Measurements from ENCODE around the gene CFDP1. TPM values are rescaled to one million over a fixed set of nuclear protein-coding genes. Genes with fewer than 3 reads are reported as not detected.

The CFDP1 gene
- polyA plus RNA-seq, 2 of the 4 experiments (the other 2 are of a cell fraction), result 70.2 to 72.8 TPM

DNA sequence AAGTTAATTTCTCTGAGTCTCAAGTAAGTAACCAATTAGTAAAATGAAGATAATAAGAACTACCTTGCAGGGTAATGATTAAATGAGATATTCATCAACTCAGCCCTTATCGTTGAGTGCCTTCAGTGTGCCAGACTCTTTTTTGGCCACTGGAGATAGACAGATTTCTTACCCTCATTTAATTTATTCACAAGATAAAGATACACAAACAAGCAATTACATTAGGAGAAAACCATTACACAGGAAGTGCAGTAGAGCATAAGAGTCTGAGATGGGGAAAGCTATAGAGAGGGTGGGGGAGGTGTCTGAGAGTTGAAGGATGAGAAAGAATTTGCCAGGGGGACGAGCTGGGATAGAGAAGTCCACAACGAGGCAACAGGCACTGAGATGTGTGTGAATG lies 109.4 kb downstream of the CFDP1 start:
- DNase-seq (ENCODE audit: low read depth in 1 of 2, low spot score in 1 of 2) (no peak), FAIRE-seq (no peak), ATAC-seq (no peak)
- no peaks in the 10 kb centered on the region for H3K9me3 ChIP-seq
- H3K4me1 ChIP-seq, result no peaks in the 10 kb centered on the region
- no peak overlapping the region for H3K27ac ChIP-seq
- no peak overlapping the region for H3K4me3 ChIP-seq
- TF ChIP-seq POLR2A (IDR thresholded peaks at IDR 0.05; ENCODE audit: low read length) (no peak), EHF (CRISPR knock-in tag; IDR thresholded peaks at IDR 0.05) (no peak), ZC3H11A (IDR thresholded peaks at IDR 0.05) (no peak), EP300 (IDR thresholded peaks at IDR 0.05) (no peak), RARB (CRISPR knock-in tag; IDR thresholded peaks at IDR 0.05) (no peak), HOXA7 (CRISPR knock-in tag; IDR thresholded peaks at IDR 0.05) (no peak), ZFP36 (IDR thresholded peaks at IDR 0.05; ENCODE audit: borderline replicate concordance, partially characterized antibody) (no peak), HOXB13 (CRISPR knock-in tag; IDR thresholded peaks at IDR 0.05; ENCODE audit: low read depth) (no peak), CBX8 (IDR thresholded peaks at IDR 0.05) (no peak), CEBPB (IDR thresholded peaks at IDR 0.05) (no peak), HDAC2 (IDR thresholded peaks at IDR 0.05) (no peak), CHD2 (IDR thresholded peaks at IDR 0.05; ENCODE audit: low read length, partially characterized antibody) (no peak), JUN (IDR thresholded peaks at IDR 0.05) (no peak), ZNF302 (CRISPR knock-in tag; IDR thresholded peaks at IDR 0.05) (no peak), RCOR1 (IDR thresholded peaks at IDR 0.05; ENCODE audit: low read depth, low read length) (no peak)
- TF ChIP-seq, protein P1, sequence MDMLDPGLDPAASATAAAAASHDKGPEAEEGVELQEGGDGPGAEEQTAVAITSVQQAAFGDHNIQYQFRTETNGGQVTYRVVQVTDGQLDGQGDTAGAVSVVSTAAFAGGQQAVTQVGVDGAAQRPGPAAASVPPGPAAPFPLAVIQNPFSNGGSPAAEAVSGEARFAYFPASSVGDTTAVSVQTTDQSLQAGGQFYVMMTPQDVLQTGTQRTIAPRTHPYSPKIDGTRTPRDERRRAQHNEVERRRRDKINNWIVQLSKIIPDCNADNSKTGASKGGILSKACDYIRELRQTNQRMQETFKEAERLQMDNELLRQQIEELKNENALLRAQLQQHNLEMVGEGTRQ (IDR thresholded peaks at IDR 0.05), result no peak
- TF ChIP-seq, protein P2, sequence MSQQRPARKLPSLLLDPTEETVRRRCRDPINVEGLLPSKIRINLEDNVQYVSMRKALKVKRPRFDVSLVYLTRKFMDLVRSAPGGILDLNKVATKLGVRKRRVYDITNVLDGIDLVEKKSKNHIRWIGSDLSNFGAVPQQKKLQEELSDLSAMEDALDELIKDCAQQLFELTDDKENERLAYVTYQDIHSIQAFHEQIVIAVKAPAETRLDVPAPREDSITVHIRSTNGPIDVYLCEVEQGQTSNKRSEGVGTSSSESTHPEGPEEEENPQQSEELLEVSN (IDR thresholded peaks at IDR 0.05; ENCODE audit: borderline replicate concordance, low read depth), result no peak
- no peak overlapping the region for H3K4me2 ChIP-seq
- ChIA-PET CTCF (interaction anchor here (0.8 to 2.1 kb wide), 5 partner anchors 12 to 90 kb away, joined by 3 to 8 read pairs (median 3); no protein-coding TSS in a partner anchor), POLR2A (no interaction called here)
- WGBS (ENCODE audit: missing lambda C conversion rate), result 90% methylated on average over 3 of the region's 3 CpGs

DNA sequence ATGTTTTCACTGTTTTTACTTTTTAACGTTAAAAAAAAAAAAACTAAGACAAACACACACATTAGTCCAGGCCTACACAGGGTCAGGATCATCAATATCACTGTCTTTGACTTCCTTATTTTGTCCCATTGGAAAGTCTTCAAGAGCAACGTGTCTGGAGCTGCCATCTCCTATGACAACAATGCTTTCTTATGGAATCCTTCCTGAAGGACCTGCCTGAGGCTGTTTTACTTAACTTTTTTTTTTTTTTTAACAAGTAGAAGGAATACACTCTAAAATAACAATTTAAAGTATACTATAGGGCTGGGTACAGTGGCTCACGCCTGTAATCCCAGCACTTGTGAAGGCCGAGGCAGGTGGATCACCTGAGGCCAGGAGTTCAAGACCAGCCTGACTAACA lies 110.1 kb downstream of the CFDP1 start:
- CTCF ChIA-PET, result interaction anchor here (1.1 to 2.1 kb wide), 3 partner anchors 15 to 89 kb away, joined by 3 to 8 read pairs (median 7); no protein-coding TSS in a partner anchor
- TF ChIP-seq HOXA7 (CRISPR knock-in tag; IDR thresholded peaks at IDR 0.05) (no peak), TP53 (CRISPR knock-in tag; IDR thresholded peaks at IDR 0.05) (no peak), CHD4 (IDR thresholded peaks at IDR 0.05; ENCODE audit: borderline replicate concordance) (no peak), BHLHE40 (IDR thresholded peaks at IDR 0.05; ENCODE audit: low read depth, low read length) (no peak), ZNF302 (CRISPR knock-in tag; IDR thresholded peaks at IDR 0.05) (no peak), EHMT2 (IDR thresholded peaks at IDR 0.05; ENCODE audit: low read depth) (no peak), MAZ (IDR thresholded peaks at IDR 0.05; ENCODE audit: borderline replicate concordance, low read depth, low read length) (no peak), JUNB (IDR thresholded peaks at IDR 0.05) (no peak), JUN (IDR thresholded peaks at IDR 0.05) (no peak), HEYL (CRISPR knock-in tag; IDR thresholded peaks at IDR 0.05) (no peak), ZSCAN20 (CRISPR knock-in tag; IDR thresholded peaks at IDR 0.05) (no peak), RNF2 (IDR thresholded peaks at IDR 0.05; ENCODE audit: borderline replicate concordance, low read depth) (no peak)
- TF ChIP-seq, protein P2 (IDR thresholded peaks at IDR 0.05; ENCODE audit: borderline replicate concordance, low read depth), result no peak
- TF ChIP-seq, protein P3, sequence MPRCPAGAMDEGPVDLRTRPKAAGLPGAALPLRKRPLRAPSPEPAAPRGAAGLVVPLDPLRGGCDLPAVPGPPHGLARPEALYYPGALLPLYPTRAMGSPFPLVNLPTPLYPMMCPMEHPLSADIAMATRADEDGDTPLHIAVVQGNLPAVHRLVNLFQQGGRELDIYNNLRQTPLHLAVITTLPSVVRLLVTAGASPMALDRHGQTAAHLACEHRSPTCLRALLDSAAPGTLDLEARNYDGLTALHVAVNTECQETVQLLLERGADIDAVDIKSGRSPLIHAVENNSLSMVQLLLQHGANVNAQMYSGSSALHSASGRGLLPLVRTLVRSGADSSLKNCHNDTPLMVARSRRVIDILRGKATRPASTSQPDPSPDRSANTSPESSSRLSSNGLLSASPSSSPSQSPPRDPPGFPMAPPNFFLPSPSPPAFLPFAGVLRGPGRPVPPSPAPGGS (IDR thresholded peaks at IDR 0.05), result no peak
- TF ChIP-seq, protein P4, sequence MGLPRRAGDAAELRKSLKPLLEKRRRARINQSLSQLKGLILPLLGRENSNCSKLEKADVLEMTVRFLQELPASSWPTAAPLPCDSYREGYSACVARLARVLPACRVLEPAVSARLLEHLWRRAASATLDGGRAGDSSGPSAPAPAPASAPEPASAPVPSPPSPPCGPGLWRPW (IDR thresholded peaks at IDR 0.05), result no peak
- TF ChIP-seq, protein P5, sequence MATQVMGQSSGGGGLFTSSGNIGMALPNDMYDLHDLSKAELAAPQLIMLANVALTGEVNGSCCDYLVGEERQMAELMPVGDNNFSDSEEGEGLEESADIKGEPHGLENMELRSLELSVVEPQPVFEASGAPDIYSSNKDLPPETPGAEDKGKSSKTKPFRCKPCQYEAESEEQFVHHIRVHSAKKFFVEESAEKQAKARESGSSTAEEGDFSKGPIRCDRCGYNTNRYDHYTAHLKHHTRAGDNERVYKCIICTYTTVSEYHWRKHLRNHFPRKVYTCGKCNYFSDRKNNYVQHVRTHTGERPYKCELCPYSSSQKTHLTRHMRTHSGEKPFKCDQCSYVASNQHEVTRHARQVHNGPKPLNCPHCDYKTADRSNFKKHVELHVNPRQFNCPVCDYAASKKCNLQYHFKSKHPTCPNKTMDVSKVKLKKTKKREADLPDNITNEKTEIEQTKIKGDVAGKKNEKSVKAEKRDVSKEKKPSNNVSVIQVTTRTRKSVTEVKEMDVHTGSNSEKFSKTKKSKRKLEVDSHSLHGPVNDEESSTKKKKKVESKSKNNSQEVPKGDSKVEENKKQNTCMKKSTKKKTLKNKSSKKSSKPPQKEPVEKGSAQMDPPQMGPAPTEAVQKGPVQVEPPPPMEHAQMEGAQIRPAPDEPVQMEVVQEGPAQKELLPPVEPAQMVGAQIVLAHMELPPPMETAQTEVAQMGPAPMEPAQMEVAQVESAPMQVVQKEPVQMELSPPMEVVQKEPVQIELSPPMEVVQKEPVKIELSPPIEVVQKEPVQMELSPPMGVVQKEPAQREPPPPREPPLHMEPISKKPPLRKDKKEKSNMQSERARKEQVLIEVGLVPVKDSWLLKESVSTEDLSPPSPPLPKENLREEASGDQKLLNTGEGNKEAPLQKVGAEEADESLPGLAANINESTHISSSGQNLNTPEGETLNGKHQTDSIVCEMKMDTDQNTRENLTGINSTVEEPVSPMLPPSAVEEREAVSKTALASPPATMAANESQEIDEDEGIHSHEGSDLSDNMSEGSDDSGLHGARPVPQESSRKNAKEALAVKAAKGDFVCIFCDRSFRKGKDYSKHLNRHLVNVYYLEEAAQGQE (IDR thresholded peaks at IDR 0.05), result no peak
- DNase-seq (ENCODE audit: low read depth in 1 of 2, low spot score in 1 of 2) (no peak), ATAC-seq (no peak), FAIRE-seq (no peak)
- H3K9me3 ChIP-seq, result no peaks in the 10 kb centered on the region
- POLR2A ChIA-PET, result interaction anchor here (0.7 kb wide), 1 partner anchor 57 kb away, joined by 3 read pairs; no protein-coding TSS in a partner anchor
- H3K4me3 ChIP-seq, result no peak overlapping the region
- H3K4me1 ChIP-seq, result no peaks in the 10 kb centered on the region
- H3K27ac ChIP-seq, result no peak overlapping the region
- WGBS (ENCODE audit: missing lambda C conversion rate), result 68% methylated on average over 4 of the region's 4 CpGs
- no peak overlapping the region for H3K4me2 ChIP-seq
